OCI-LY7 (cell line): ENCODE measurements around the gene NOM1. TPM values are rescaled to one million over a fixed set of nuclear protein-coding genes. Genes with fewer than 3 reads are reported as not detected.
A peak's percentile ranks its signal among the peaks of the same experiment; 100 is the strongest.

Source experiments
- BruUV-seq: library from RNA; stranded (reverse); fragments of 400-500 nt; replicated peaks from 2 replicates; lab custom pipeline; 2021; lab: Mats Ljungman, UMichigan
- CTCF ChIA-PET: fragments of 300-600 bp; sonication (Branson Sonifier 250); formaldehyde crosslinking; loops from one replicate; lab custom pipeline; 2022; ENCODE audit warnings: antibody characterized with exemption; ENCODE audit not compliant: unreplicated experiment; lab: Charles Lee
- POLR2A ChIA-PET: fragments of 300-600 bp; sonication (Branson Sonifier 250); formaldehyde crosslinking; loops from one replicate; lab custom pipeline; 2022; ENCODE audit warnings: antibody characterized with exemption; lab: Charles Lee
- DNase-seq: peaks from one replicate; pipeline ENCODE4 v3.0.0-alpha.2; 2015; ENCODE audit warnings: low spot score
- H2AFZ ChIP-seq: fragments of 200-600 bp; sonication (generic), shearing (Covaris generic); 2 replicates; pipeline ENCODE4 v1.6.1; 2014; ENCODE audit warnings: mild to moderate bottlenecking, antibody characterized with exemption, low read length, moderate library complexity
- H3K27ac ChIP-seq: fragments of 200-600 bp; sonication (generic); 2 replicates; pipeline ENCODE4 v1.5.1; 2014; ENCODE audit warnings: mixed run types, low read depth, mild to moderate bottlenecking, moderate library complexity, low read length, inconsistent platforms; ENCODE audit not compliant: poor library complexity, severe bottlenecking
- H3K36me3 ChIP-seq: fragments of 200-600 bp; sonication (generic); 2 replicates; pipeline ENCODE4 v1.6.1; 2014; ENCODE audit warnings: mild to moderate bottlenecking, antibody characterized with exemption, low read length, moderate library complexity, mixed read lengths; ENCODE audit not compliant: insufficient read depth
- H3K4me1 ChIP-seq: fragments of 200-600 bp; sonication (generic); 2 replicates; pipeline ENCODE4 v1.5.1; 2014; ENCODE audit warnings: mild to moderate bottlenecking, low read length; ENCODE audit not compliant: insufficient read depth, poor library complexity, severe bottlenecking
- H3K4me2 ChIP-seq: fragments of 200-600 bp; sonication (generic); 2 replicates; pipeline ENCODE4 v1.6.1; 2014; ENCODE audit warnings: mild to moderate bottlenecking, low read length
- H3K4me3 ChIP-seq: fragments of 200-600 bp; sonication (generic); 2 replicates; pipeline ENCODE4 v1.5.1; 2014; ENCODE audit warnings: mild to moderate bottlenecking, low read depth, low read length; ENCODE audit not compliant: poor library complexity, severe bottlenecking
- H3K79me2 ChIP-seq: fragments of 200-600 bp; sonication (generic); 2 replicates; pipeline ENCODE4 v1.6.1; 2016; ENCODE audit warnings: low read depth, mild to moderate bottlenecking, low read length, moderate library complexity, mixed read lengths; ENCODE audit not compliant: insufficient read depth
- H3K9me2 ChIP-seq: fragments of 200-600 bp; sonication (generic); 2 replicates; pipeline ENCODE4 v1.6.1; 2016; ENCODE audit warnings: mild to moderate bottlenecking, low read length, mixed read lengths; ENCODE audit not compliant: insufficient read depth
- H3K9me3 ChIP-seq: fragments of 200-600 bp; sonication (generic); 2 replicates; pipeline ENCODE4 v1.6.1; 2014; ENCODE audit warnings: mild to moderate bottlenecking, mixed run types, low read length, mixed read lengths
- H4K20me1 ChIP-seq: fragments of 200-600 bp; sonication (generic); 2 replicates; pipeline ENCODE4 v1.6.1; 2014; ENCODE audit warnings: mild to moderate bottlenecking, antibody characterized with exemption, low read length, moderate library complexity, mixed read lengths; ENCODE audit not compliant: insufficient read depth
- EZH2phosphoT487 ChIP-seq: fragments of 200-600 bp; sonication (generic); IDR thresholded peaks from 2 replicates; pipeline ENCODE4 v1.6.1; 2018; ENCODE audit warnings: low read depth, borderline replicate concordance, mild to moderate bottlenecking, mixed run types, antibody characterized with exemption, low read length, moderate library complexity, mixed read lengths
- intact Hi-C: fragments of 100-400 bp; cut with micrococcal nuclease; formaldehyde crosslinking; loops from one replicate; pipeline ENCODE4 v1.10.0; 2022; ENCODE audit not compliant: unreplicated experiment
- total RNA-seq, 2 experiments: library from RNA; depleted of rRNA in 1 of 2; stranded (reverse); fragments of >200 nt in 1 of 2; shearing (Covaris generic) in 1 of 2; gene quantifications; 2 replicates each; pipeline ENCODE4 v1.2.3, GENCODE V29; 2014 to 2022
- TF ChIP-seq, protein P1 (sequence below): fragments of 200-600 bp; sonication (generic); conservative IDR thresholded peaks from 2 replicates; pipeline ENCODE4 v1.5.1; 2014; ENCODE audit warnings: mild to moderate bottlenecking, antibody characterized with exemption, low read length, moderate library complexity, mixed read lengths

The NOM1 gene
- total RNA-seq, 2 experiments from 2014 or later, result 40.2 to 59.9 TPM

DNA sequence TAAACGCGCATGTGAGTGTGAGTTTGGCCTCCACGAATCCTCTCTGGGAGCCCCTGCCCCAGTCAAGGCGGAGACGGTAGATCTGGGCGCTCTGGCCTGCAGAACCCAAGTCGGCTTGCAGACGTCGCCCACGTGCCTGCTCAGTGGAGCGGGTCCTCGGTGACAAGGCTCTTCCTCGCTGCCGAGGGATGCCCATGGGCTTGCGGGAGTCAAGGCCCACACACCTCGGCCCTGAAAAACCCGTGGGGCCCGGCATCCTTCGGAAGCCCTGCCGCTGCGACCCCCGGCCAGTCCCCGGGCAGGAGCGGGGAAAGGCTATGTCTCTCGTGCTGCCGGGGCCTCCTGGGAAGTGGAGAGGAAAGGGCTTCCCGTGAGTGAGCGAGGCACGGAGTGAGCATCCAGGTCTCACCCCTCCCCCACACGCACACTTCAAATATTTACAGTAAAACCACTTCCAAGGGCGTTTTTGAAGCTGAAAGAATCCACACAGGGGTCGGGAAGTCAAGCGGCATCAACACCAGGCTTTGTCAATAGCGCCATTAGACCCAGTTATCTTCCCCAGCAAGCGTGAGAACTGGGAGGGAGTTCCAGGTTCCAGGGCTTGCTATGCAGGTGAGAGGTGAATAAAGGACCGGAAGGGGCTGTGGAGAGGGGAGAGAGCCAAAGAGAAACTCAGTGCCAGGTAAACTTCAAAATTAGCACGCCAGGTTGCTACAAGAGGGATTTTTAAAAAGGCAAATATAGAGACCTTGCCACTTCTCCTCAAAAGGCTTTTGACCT is 62.0 kb downstream of the NOM1 start:
- intact Hi-C loops, result no loop called here
- no peaks in the 10 kb centered on the region for H3K9me3 ChIP-seq
- DNase-seq, result peak; percentile 39
- no peak overlapping the region for H3K27ac ChIP-seq
- H4K20me1 ChIP-seq, result no peaks in the 10 kb centered on the region; the same call in 1 of the 2 replicates
- H3K4me1 ChIP-seq, result peaks cover 33% of the 10 kb centered on the region
- no TSS peak for BruUV-seq
- ChIA-PET CTCF (no interaction called here), POLR2A (interaction anchor here (0.7 kb wide), 1 partner anchor 1336 kb away, joined by 3 read pairs; no protein-coding TSS in a partner anchor)
- peak overlapping the region; percentile 86 for H2AFZ ChIP-seq
- peak overlapping the region; percentile 76 for H3K4me2 ChIP-seq
- no peaks in the 10 kb centered on the region for H3K36me3 ChIP-seq
- H3K9me2 ChIP-seq, result no peaks in the 10 kb centered on the region
- no peaks in the 10 kb centered on the region for H3K79me2 ChIP-seq
- H3K4me3 ChIP-seq, result peak overlapping the region; percentile 94
- no peak for TF ChIP-seq EZH2phosphoT487
- TF ChIP-seq, protein P1, sequence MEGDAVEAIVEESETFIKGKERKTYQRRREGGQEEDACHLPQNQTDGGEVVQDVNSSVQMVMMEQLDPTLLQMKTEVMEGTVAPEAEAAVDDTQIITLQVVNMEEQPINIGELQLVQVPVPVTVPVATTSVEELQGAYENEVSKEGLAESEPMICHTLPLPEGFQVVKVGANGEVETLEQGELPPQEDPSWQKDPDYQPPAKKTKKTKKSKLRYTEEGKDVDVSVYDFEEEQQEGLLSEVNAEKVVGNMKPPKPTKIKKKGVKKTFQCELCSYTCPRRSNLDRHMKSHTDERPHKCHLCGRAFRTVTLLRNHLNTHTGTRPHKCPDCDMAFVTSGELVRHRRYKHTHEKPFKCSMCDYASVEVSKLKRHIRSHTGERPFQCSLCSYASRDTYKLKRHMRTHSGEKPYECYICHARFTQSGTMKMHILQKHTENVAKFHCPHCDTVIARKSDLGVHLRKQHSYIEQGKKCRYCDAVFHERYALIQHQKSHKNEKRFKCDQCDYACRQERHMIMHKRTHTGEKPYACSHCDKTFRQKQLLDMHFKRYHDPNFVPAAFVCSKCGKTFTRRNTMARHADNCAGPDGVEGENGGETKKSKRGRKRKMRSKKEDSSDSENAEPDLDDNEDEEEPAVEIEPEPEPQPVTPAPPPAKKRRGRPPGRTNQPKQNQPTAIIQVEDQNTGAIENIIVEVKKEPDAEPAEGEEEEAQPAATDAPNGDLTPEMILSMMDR, result no peak

DNA sequence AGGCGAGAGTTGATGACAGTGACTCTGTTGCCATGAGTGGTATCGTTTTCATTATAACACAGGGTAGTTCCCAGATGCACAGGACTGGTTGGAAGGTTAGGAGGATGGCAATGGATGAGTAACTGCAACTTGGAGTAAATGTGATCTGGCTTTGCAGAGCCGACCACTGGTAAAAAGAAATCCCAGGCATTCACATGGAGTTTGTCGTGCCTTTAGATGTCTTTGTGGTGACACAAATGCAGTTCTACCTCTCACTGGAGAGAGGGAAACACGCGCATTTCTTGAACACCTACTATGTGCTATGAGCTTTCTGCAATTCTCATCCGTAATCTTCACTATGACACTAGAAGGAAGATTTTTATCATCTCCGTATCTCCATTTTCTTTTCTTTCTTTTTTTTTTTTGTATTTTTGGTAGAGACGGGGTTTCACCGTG is 62.6 kb downstream of the NOM1 start:
- no peak overlapping the region for H2AFZ ChIP-seq
- POLR2A ChIA-PET, result interaction anchor here (0.7 kb wide), 1 partner anchor 1337 kb away, joined by 3 read pairs; no protein-coding TSS in a partner anchor
- no peaks in the 10 kb centered on the region; the same call in 1 of the 2 replicates for H4K20me1 ChIP-seq
- H3K4me2 ChIP-seq, result peak overlapping the region; percentile 76; the same call in 1 of the 2 replicates
- no peak overlapping the region for H3K27ac ChIP-seq
- no peaks in the 10 kb centered on the region for H3K9me3 ChIP-seq
- peaks cover 37% of the 10 kb centered on the region for H3K4me1 ChIP-seq
- no peak overlapping the region for H3K4me3 ChIP-seq
- BruUV-seq, result no TSS peak
- CTCF ChIA-PET, result no interaction called here
- no peaks in the 10 kb centered on the region for H3K79me2 ChIP-seq
- TF ChIP-seq, protein P1, result no peak
- no peak for TF ChIP-seq EZH2phosphoT487
- intact Hi-C loops, result no loop called here
- no peaks in the 10 kb centered on the region for H3K9me2 ChIP-seq
- H3K36me3 ChIP-seq, result no peaks in the 10 kb centered on the region
- DNase-seq, result no peak

DNA sequence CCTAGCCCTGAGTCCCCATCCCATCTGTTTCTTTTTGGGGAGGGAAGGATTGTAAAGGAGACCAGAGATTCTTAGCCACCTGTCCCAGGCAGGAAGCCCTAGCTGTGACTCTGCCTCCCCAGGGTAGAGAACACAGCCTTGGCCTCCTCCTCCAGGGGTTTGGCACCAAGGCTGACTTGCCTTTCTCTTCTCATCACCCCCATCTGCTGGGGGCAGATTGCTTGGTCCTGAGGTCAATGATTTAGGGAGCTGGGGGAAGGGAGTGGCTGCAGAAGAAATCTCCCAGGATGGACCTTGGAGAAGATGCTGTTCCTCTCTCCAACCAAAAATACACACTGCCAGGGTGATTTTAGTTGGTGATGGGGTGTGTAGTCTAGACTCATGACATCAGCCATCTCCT is 63.6 kb downstream of the NOM1 start:
- intact Hi-C loops, result no loop called here
- CTCF ChIA-PET, result no interaction called here
- no peak for TF ChIP-seq EZH2phosphoT487
- TF ChIP-seq, protein P1, result no peak

More for the DNA sequence above, 63.6 kb downstream of the NOM1 start:
- Histone ChIP-seq H3K4me1 (peaks cover 37% of the 10 kb centered on the region), H4K20me1 (no peaks in the 10 kb centered on the region; the same call in 1 of the 2 replicates), H2AFZ (no peak overlapping the region), H3K79me2 (no peaks in the 10 kb centered on the region), H3K4me3 (no peak overlapping the region), H3K9me3 (no peaks in the 10 kb centered on the region), H3K36me3 (no peaks in the 10 kb centered on the region), H3K4me2 (no peak overlapping the region), H3K27ac (no peak overlapping the region), H3K9me2 (no peaks in the 10 kb centered on the region)
- POLR2A ChIA-PET, result no interaction called here
- no TSS peak for BruUV-seq
- no peak for DNase-seq
